Fibroblast of pulmonary artery (primary cell): Measurements from ENCODE around the gene HUS1.

Experiments
- DNase-seq: peaks from one replicate; pipeline ENCODE4 v3.0.0-alpha.2; 2010; ENCODE audit warnings: low read depth
- H3K4me3 ChIP-seq: replicated peaks from 2 replicates; pipeline ENCODE4 v1.5.1; 2011; ENCODE audit warnings: low read depth, mild to moderate bottlenecking, control low read depth, low read length, moderate library complexity
- CTCF ChIP-seq: IDR thresholded peaks from 2 replicates; pipeline ENCODE4 v1.5.1; 2011; ENCODE audit warnings: mild to moderate bottlenecking, control low read depth, low read length, inconsistent platforms; ENCODE audit errors: missing control alignments

Gene HUS1

GRCh38 chr7:47915616-47915976 lies 63.8 kb downstream of the HUS1 start:
- no peak overlapping the region for H3K4me3 ChIP-seq
- DNase-seq = no peak
- TF ChIP-seq CTCF = no peak

- no peak for TF ChIP-seq CTCF
- no peak overlapping the region for H3K4me3 ChIP-seq
- DNase-seq = peak; percentile 10
Measured at GRCh38 chr7:47914717-47915615, 64.4 kb downstream of the HUS1 start.
